Tibial nerve (tissue), 4 donors: ENCODE data around the gene GDPD3.

Source experiments
- CTCF ChIP-seq, 5 experiments: fragments of 200-600 bp in 3 of 5; fragments of 450-650 bp in 2 of 5; sonication (generic) in 3 of 5; IDR thresholded peaks; one replicate each; pipeline ENCODE4 v1.5.1; 2016 to 2019; ENCODE audit warnings: antibody characterized with exemption in 5 of 5, mild to moderate bottlenecking in 3 of 5, moderate library complexity in 2 of 5
- EP300 ChIP-seq, 2 donors: sonication (generic); formaldehyde crosslinking; IDR thresholded peaks; one replicate each; pipeline ENCODE4 v1.6.1; 2017; ENCODE audit warnings: antibody characterized with exemption in 2 of 2, mild to moderate bottlenecking in 1 of 2
- POLR2A ChIP-seq, 2 donors: fragments of 450-650 bp; IDR thresholded peaks; one replicate each; pipeline ENCODE4 v1.6.1; 2017; ENCODE audit warnings: antibody characterized with exemption in 2 of 2, mild to moderate bottlenecking in 2 of 2, moderate library complexity in 2 of 2

- TF ChIP-seq CTCF (IDR thresholded peaks at IDR 0.05) = no peak
- no peak for TF ChIP-seq EP300 (IDR thresholded peaks at IDR 0.05)
- TF ChIP-seq POLR2A (IDR thresholded peaks at IDR 0.05) = no peak
These were observed 43.9 kb upstream of the GDPD3 start for GRCh38 chr16:30157214-30157613.
